ENCODE data around the gene ABCA4.

ABCA4 gene

GRCh38 chr1:94104776-94105580 lies 16.0 kb downstream of the ABCA4 start:
- DNase-seq (ENCODE audit: low read depth): no peak

GRCh38 chr1:94104127-94104684 lies 16.7 kb downstream of the ABCA4 start:
- DNase-seq (ENCODE audit: low read depth): no peak

GRCh38 chr1:94103608-94104007 lies 17.3 kb downstream of the ABCA4 start:
- no peak for DNase-seq (ENCODE audit: low read depth)

- DNase-seq (ENCODE audit: low read depth): no peak
Measured at GRCh38 chr1:94101613-94102525, 19.1 kb downstream of the ABCA4 start.

GRCh38 chr1:94100785-94101612 lies 19.9 kb downstream of the ABCA4 start:
- no peak for DNase-seq (ENCODE audit: low read depth)

GRCh38 chr1:94100129-94100784 lies 20.7 kb downstream of the ABCA4 start:
- DNase-seq (ENCODE audit: low read depth): no peak

GRCh38 chr1:94099303-94099702 lies 21.6 kb downstream of the ABCA4 start:
- no peak for DNase-seq (ENCODE audit: low read depth)

GRCh38 chr1:94098585-94099111 lies 22.3 kb downstream of the ABCA4 start:
- DNase-seq (ENCODE audit: low read depth): no peak

GRCh38 chr1:94096797-94097549 lies 24.0 kb downstream of the ABCA4 start:
- no peak for DNase-seq (ENCODE audit: low read depth)

GRCh38 chr1:94095744-94096469 lies 25.0 kb downstream of the ABCA4 start:
- DNase-seq (ENCODE audit: low read depth): no peak

GRCh38 chr1:94095112-94095637 lies 25.8 kb downstream of the ABCA4 start:
- no peak for DNase-seq (ENCODE audit: low read depth)

GRCh38 chr1:94094469-94095111 lies 26.4 kb downstream of the ABCA4 start:
- DNase-seq (ENCODE audit: low read depth): no peak

- no peak for DNase-seq (ENCODE audit: low read depth)
Measured at GRCh38 chr1:94093996-94094395, 27.0 kb downstream of the ABCA4 start.

- DNase-seq (ENCODE audit: low read depth): no peak
Measured at GRCh38 chr1:94093396-94093795, 27.6 kb downstream of the ABCA4 start.

- DNase-seq (ENCODE audit: low read depth): no peak
Measured at GRCh38 chr1:94092210-94092613, 28.7 kb downstream of the ABCA4 start.

- DNase-seq (ENCODE audit: low read depth): no peak
Measured at GRCh38 chr1:94090761-94091160, 30.2 kb downstream of the ABCA4 start.

- DNase-seq (ENCODE audit: low read depth): no peak
Measured at GRCh38 chr1:94087193-94087592, 33.8 kb downstream of the ABCA4 start.

GRCh38 chr1:94084547-94084946 lies 36.4 kb downstream of the ABCA4 start:
- no peak for DNase-seq (ENCODE audit: low read depth)

GRCh38 chr1:94084085-94084484 lies 36.9 kb downstream of the ABCA4 start:
- no peak for DNase-seq (ENCODE audit: low read depth)
